Heart right ventricle (tissue), 16 donors: Measurements from ENCODE around the gene AGAP1. TPM values are rescaled to one million over a fixed set of nuclear protein-coding genes. Genes with fewer than 3 reads are reported as not detected.

Experiments used
- ATAC-seq, 8 donors: fragments of 200-7000 bp; cut with Tn5 transposase; one replicate each; pipeline ENCODE4 v1.9.1; 2020; ENCODE audit warnings: mild to moderate bottlenecking in 8 of 8, moderate library complexity in 8 of 8, moderate number of reproducible peaks in 1 of 8
- DNase-seq, 2 donors: peaks; one replicate each; pipeline ENCODE4 v3.0.0-alpha.2; 2020
- H3K27ac ChIP-seq, 10 donors: fragments of 200-600 bp; sonication (generic) in 2 of 10; one replicate each; pipeline versions ENCODE4 v1.5.0 to v1.8.0; 2020 to 2022; ENCODE audit warnings: mild to moderate bottlenecking in 3 of 10
- H3K27me3 ChIP-seq, 7 donors: fragments of 200-600 bp; one replicate each; pipeline ENCODE4 v1.8.0; 2021 to 2022; ENCODE audit warnings: mild to moderate bottlenecking in 2 of 7
- H3K36me3 ChIP-seq, 9 donors: fragments of 200-600 bp; sonication (generic) in 1 of 9; one replicate each; pipeline versions ENCODE4 v1.5.0 to v1.8.0; 2020 to 2022; ENCODE audit warnings: mild to moderate bottlenecking in 2 of 9
- H3K4me1 ChIP-seq, 9 donors: fragments of 200-600 bp; sonication (generic) in 1 of 9; one replicate each; pipeline versions ENCODE4 v1.5.0 to v1.8.0; 2020 to 2022; ENCODE audit warnings: mild to moderate bottlenecking in 4 of 9
- H3K4me3 ChIP-seq, 10 donors: fragments of 200-600 bp; sonication (generic) in 2 of 10; one replicate each; pipeline versions ENCODE4 v1.5.0 to v1.8.0; 2020 to 2022; ENCODE audit warnings: mild to moderate bottlenecking in 7 of 10, moderate library complexity in 2 of 10
- H3K9me3 ChIP-seq, 11 donors: fragments of 200-600 bp in 10 of 11; sonication (generic) in 2 of 11; one replicate each; pipeline versions ENCODE4 v1.5.0 to v1.8.0; 2013 to 2022; ENCODE audit warnings: mild to moderate bottlenecking in 2 of 11, control low read depth in 1 of 11, moderate library complexity in 1 of 11
- CTCF ChIP-seq, 9 donors: fragments of 200-600 bp; sonication (generic) in 2 of 9; IDR thresholded peaks; one replicate each; pipeline versions ENCODE4 v1.5.0 to v1.8.0; 2021 to 2022; ENCODE audit warnings: antibody characterized with exemption in 9 of 9, mild to moderate bottlenecking in 5 of 9, moderate library complexity in 1 of 9
- WGBS, 2 donors: extraction: QIAGEN DNeasy Blood & Tissue Kit; methylation state at CpG; one replicate each; pipeline ENCODE4 v1.1.7; 2013; ENCODE audit warnings: inconsistent platforms in 1 of 2; 5-methylcytosine and 5-hydroxymethylcytosine counted together
- intact Hi-C, 10 donors: fragments of 100-400 bp; cut with DNase I; formaldehyde crosslinking; loops; one replicate each; pipeline versions ENCODE4 v1.11.1 to v1.14.2; 2022
- polyA plus RNA-seq, 2 donors: library from polyadenylated mRNA; stranded (reverse); fragments of 200-250 nt; gene quantifications; one replicate each; pipeline ENCODE4 v1.2.3, GENCODE V29; 2013
- total RNA-seq, 10 donors: library from RNA; stranded (reverse); fragmentation: NEBNext Ultra II Directional in 3 of 10; extraction: Animal tissue kit (Norgen Biotek cat#: 25700) in 3 of 10; gene quantifications; one replicate each; pipeline versions ENCODE4 v1.2.1 to v1.2.4, GENCODE V29; 2021 to 2023
- donor health status: Arrhythmogenic right ventricular cardiomyopathy.
- donor health status: ischemic (EF 13 %, LVEDD 7.1; RV severe dilation, severe dysfunction).
- donor health status: healthy with polysubstance abuse.
- donor health status: DM: no; HTN: yes; CAD: no.
- donor health status: DM: no; HTN: no; CAD: no.
- donor health status: ischemic (EF 25% LVEDD 6.9; RV normal size, moderate dysfunction).
- donor health status: ischemic (EF 25% LVEDD 5.7; RV mildly dilated, moderate dysfunction).
- donor health status: healthy.
- donor health status: DM: yes; HTN: yes; CAD: no.
- donor health status: Ischemic cardiomyopathy.
- donor health status: ischemic (EF 35%, LVEDD 5.7; RV mildly dilated, moderate dysfunction).
- donor health status: nonischemic (EF 11% LVEDD 7.7; RV severe dilation, severe dysfunction).
- donor health status: DM: yes; HTN: yes; CAD: no.
- donor health status: PGD.
- donor health status: ischemic (EF 29% LVEDD 5.4; RV normal size, mild dysfunction).
- donor health status: nonischemic (EF 23%, LVEDD 6.1; RV moderate dilation, normal function).

The AGAP1 gene
- total and polyA plus RNA-seq, 12 donors, result 3.5 to 29.2 (median 19.4) TPM

DNA sequence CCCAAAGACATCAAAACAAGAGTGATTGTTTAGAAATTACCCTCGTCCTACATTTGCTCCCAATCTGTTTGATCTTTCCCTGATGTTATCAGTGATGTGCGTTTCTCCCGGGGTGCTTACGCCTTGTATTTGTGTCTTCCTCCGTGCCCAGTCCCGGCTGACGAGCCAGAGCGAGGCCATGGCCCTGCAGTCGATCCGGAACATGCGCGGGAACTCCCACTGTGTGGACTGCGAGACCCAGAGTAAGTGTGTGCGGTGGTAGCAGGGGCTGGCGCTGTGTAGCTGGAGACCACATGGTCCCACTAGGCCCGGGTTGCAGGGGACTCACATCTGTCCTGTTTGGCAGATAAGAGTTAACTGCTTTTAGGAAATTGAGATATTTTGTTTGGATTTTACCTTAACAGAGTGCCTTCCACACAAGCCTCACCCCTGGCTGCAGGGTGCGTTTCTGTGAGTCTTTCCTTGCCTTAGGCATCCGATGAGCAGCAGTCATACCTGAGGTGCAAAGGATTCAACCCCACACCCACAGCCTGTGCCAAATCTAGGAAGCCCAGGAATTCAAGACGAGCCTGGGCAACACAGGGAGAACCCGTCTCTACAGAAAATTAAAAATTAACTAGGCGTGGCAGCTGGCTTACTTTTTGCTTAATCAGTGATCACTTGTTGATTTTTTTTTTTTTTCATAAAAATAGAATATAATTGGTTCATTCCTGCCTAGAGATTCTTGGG is 546.9 kb downstream of the AGAP1 start:
- no peak for ATAC-seq
- DNase-seq, result no peak
- TF ChIP-seq CTCF (IDR thresholded peaks at IDR 0.05), result no peak
- H3K36me3 ChIP-seq, result peaks cover 0 to 68% (median 0%) of the 10 kb centered on the region in 9 donors
- H3K27me3 ChIP-seq, result no peaks in the 10 kb centered on the region
- 92 to 95% methylated on average over 21 of the region's 21 CpGs for WGBS, 2 donors
- H3K4me1 ChIP-seq, result no peaks in the 10 kb centered on the region
- no peak overlapping the region for H3K27ac ChIP-seq
- H3K9me3 ChIP-seq, result no peaks in the 10 kb centered on the region
- intact Hi-C loops, result loop anchor here in 1 of 10 donors (10.0 kb wide), 1 partner anchor 206 kb away; no protein-coding TSS in a partner anchor
- H3K4me3 ChIP-seq, result no peak overlapping the region

DNA sequence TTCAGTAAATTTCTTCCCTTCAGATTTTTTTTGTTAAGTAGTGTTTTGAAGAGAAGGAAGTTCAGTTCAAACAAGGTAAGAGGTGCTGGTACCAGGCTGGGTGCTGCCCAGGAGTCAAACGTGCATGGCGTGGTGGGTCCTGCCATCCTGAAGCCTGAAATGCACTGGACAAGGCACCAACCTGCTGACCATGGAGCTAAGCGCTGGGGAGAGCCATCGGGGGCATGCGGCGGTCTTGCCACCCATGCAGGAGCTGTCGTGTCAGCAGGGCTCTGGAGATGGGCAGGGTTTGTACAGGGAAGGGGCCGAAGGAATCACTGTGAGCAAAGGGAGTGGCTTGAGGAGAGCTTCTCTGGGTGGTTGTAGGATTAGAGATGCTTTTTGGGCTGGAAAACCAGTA is 547.8 kb downstream of the AGAP1 start:
- DNase-seq (no peak), ATAC-seq (no peak)
- intact Hi-C loops, result loop anchor here in 1 of 10 donors (10.0 kb wide), 1 partner anchor 207 kb away; no protein-coding TSS in a partner anchor
- Histone ChIP-seq H3K9me3 (no peaks in the 10 kb centered on the region), H3K36me3 (peaks cover 0 to 68% (median 0%) of the 10 kb centered on the region in 9 donors), H3K27me3 (no peaks in the 10 kb centered on the region), H3K27ac (no peak overlapping the region), H3K4me1 (no peaks in the 10 kb centered on the region), H3K4me3 (no peak overlapping the region)
- WGBS, 2 donors, result 97 to 100% methylated on average over 8 of the region's 8 CpGs
- no peak for TF ChIP-seq CTCF (IDR thresholded peaks at IDR 0.05)

GRCh38 chr2:236042087-236042486 is 548.2 kb downstream of the AGAP1 start:
- ATAC-seq, result no peak
- no peak for TF ChIP-seq CTCF (IDR thresholded peaks at IDR 0.05)
- H3K36me3 ChIP-seq, result peaks cover 0 to 66% (median 0%) of the 10 kb centered on the region in 9 donors
- no peak for DNase-seq
- no peaks in the 10 kb centered on the region for H3K9me3 ChIP-seq
- H3K27me3 ChIP-seq, result no peaks in the 10 kb centered on the region
- H3K4me3 ChIP-seq, result no peak overlapping the region
- intact Hi-C loops, result loop anchor here in 1 of 10 donors (10.0 kb wide), 1 partner anchor 207 kb away; no protein-coding TSS in a partner anchor
- 91 to 93% methylated on average over 6 of the region's 6 CpGs for WGBS, 2 donors
- H3K4me1 ChIP-seq, result no peaks in the 10 kb centered on the region
- no peak overlapping the region for H3K27ac ChIP-seq

GRCh38 chr2:236044191-236044590 is 550.3 kb downstream of the AGAP1 start:
- no peak for ATAC-seq
- DNase-seq, result no peak
- Histone ChIP-seq H3K27ac (no peak overlapping the region), H3K4me1 (no peaks in the 10 kb centered on the region), H3K27me3 (no peaks in the 10 kb centered on the region), H3K36me3 (peaks cover 0 to 62% (median 4%) of the 10 kb centered on the region in 9 donors), H3K9me3 (no peaks in the 10 kb centered on the region), H3K4me3 (no peak overlapping the region)
- intact Hi-C loops, result loop anchor here in 1 of 10 donors (10.0 kb wide), 1 partner anchor 209 kb away; no protein-coding TSS in a partner anchor
- TF ChIP-seq CTCF (IDR thresholded peaks at IDR 0.05), result no peak
- WGBS, 2 donors, result 93 to 96% methylated on average over 6 of the region's 6 CpGs
